ENCODE measurements around the gene EGFL6.
A peak's percentile ranks its signal among the peaks of the same experiment; 100 is the strongest.
"Not testable (repeated sequence)": the region's sequence is repeated elsewhere in the genome, so short reads cannot be mapped to it uniquely, and the experiment has no call there.

EGFL6 gene

DNA sequence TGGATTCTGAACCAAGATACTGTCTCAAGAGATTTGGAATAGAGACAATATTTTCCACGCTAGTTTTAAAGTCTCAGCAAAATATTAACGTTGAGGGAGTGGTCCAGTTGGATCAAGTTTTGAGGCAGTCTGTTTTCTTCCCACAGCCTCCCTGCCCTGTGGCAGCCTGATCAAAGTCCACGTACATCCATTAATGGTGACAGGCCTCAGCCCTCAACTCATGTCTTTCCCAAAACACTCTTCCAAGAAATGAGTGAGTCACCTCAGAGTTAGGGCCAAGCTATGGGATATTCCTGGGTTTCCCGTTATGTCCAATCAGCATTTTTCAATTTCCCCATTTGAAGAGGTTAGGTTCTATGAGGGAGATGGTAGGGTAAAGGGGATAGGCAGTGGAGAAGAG, 28.5 kb downstream of the EGFL6 start:
- DNase-seq (ENCODE audit: low read depth in 2 of 2), result no peak

- DNase-seq (ENCODE audit: low read depth in 2 of 2), result no peak
Measured at GRCh38 chrX:13598877-13599276, 29.5 kb downstream of the EGFL6 start.

DNA sequence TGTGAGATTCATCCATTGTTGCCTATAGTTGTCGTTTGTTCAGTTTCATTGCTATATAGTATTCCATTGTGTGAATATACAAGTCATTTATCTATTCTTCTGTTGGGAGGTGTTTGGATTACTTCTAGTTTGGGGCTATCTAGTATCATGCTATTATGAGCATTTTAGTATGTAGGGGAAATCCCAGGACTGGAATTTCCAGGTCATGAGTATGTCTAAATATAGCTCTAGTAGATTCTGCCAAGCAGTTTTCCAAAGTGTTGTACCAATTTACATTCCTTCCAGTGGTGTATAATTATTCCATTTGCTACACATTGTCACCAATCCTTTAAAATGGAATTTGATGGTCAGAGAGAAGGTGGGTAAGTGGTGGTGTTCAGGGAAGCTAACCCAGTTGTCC, 30.1 kb downstream of the EGFL6 start:
- DNase-seq (ENCODE audit: low read depth in 2 of 2), result no peak

DNA sequence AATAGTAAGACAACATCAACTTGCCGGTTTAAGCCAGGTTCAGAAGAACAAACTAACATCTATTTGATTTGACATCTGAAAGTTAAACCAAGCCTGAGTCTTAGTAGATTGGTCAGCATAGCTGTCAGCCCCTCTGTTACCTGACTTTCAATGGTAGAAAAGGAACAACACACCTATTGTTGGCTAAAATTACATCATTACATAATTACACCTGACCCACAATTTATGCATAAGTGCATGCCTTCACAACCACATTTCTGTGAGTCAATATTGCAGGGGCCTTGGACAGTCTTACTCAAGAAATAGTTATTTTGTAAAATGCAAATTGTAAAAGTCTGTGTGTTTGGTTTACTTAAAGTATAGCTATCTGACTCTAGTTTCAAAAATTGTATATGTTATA, 36.2 kb downstream of the EGFL6 start:
- DNase-seq (ENCODE audit: low read depth in 2 of 2), result no peak

DNA sequence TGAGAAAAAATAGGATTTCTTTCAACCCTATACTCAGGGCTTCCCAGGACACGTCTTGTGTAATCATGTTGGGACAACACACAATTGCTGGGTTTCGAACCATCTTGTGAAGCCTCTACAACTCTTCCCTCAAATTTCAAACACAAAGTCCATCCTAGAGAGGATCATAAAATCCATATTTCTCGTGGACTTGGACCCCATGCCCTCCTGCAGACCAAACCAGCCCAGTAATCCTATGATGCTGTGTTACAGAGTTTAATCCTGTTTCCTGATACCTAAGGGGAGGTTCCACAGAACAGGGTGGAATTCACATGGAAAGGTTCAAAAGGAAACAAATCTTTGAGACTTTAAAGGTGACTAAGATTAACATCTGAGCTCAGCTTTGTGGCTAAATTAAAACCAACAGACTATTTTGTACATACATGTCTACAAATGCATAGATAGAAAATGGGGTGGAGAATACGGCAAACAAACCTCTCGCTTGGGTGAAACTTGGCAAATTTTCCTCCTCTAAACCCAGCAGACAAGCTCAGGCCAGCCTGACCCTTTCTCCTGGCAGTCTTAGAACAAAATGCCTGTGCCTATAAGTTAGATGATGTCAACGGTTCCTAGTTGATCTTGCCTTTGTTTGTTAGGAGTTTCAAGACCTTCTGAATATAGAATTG, 38.1 kb downstream of the EGFL6 start:
- DNase-seq (ENCODE audit: low read depth in 2 of 2), result no peak

GRCh38 chrX:13607996-13608365, 38.6 kb downstream of the EGFL6 start:
- DNase-seq (ENCODE audit: low read depth in 2 of 2), result no peak

- DNase-seq (ENCODE audit: low read depth in 2 of 2), result no peak
Measured at GRCh38 chrX:13614154-13614553, 44.8 kb downstream of the EGFL6 start.

DNA sequence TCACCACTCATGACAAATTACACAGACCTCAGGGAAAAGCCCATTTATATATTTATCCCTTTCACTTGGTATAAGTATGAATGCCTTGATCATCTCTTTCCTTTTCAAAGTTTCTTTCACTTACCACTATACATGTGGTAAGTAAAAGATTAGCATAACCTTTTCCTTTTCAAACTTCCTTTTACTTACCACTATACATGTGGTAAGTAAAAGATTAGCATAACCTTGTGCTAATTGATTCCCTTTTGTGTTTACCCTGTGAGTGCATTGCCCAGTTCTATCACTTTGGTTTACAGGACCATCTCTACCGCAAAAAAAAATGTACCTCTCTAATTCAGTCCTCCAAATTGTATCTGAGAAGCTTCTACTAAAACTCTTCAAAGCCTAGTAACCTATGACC, 50.8 kb downstream of the EGFL6 start:
- no peak for DNase-seq (ENCODE audit: low read depth in 2 of 2)

DNA sequence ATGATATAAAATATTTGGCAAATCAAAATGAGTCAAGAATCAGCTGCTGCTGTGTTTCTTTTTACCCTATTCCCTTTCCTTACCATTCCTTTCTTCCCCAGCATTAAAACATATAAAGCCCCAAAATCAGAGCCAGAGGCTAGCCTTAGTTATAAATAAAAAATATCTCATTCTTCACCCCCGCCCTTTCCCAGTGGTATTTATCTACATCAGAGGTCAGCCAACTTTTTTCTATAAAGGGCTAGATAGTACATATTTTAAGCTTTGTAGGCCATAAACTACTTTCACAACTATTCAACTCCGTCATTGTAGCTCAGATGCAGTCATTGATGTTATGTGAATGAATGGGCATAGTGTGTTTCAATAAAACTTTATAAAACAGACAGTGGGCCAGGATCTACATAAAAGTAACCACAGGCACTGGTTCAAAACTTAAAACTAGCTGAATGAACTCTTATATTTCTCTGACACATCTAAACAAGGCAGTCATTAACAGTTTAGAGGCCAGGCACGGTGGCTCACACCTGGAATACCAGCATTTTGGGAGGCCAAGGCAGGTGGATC, 53.1 kb downstream of the EGFL6 start:
- no peak for DNase-seq (ENCODE audit: low read depth in 2 of 2)

GRCh38 chrX:13627306-13627705, 57.9 kb downstream of the EGFL6 start:
- DNase-seq (ENCODE audit: low read depth in 2 of 2), result no peak

- DNase-seq (ENCODE audit: low read depth in 2 of 2), result not testable (repeated sequence)
Measured at GRCh38 chrX:13637224-13637623, 67.8 kb downstream of the EGFL6 start.

DNA sequence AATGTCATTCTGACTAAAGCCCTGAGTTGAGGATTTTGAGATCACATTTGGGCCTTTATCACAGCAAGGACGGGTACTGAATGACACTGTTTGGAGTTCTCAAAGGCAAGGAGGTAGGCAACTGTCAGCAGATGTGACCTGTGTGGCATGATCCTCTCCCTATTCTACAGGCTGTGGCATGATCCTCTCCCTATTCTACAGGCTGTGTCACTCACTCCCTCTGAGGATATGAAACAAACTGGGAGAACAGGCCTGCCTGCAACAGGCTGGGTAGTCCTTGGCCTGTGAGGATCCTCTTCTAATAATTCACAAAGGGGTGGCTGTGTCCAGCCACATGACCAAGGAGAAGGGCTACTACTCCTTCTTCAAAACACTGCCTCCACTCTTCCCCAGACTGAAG, 68.6 kb downstream of the EGFL6 start:
- no peak for DNase-seq (ENCODE audit: low read depth in 2 of 2)

- no peak for DNase-seq (ENCODE audit: low read depth in 2 of 2)
Measured at GRCh38 chrX:13638826-13639225, 69.4 kb downstream of the EGFL6 start.

- not testable (repeated sequence) for DNase-seq (ENCODE audit: low read depth in 2 of 2)
Measured at GRCh38 chrX:13641684-13642083, 72.3 kb downstream of the EGFL6 start.

DNA sequence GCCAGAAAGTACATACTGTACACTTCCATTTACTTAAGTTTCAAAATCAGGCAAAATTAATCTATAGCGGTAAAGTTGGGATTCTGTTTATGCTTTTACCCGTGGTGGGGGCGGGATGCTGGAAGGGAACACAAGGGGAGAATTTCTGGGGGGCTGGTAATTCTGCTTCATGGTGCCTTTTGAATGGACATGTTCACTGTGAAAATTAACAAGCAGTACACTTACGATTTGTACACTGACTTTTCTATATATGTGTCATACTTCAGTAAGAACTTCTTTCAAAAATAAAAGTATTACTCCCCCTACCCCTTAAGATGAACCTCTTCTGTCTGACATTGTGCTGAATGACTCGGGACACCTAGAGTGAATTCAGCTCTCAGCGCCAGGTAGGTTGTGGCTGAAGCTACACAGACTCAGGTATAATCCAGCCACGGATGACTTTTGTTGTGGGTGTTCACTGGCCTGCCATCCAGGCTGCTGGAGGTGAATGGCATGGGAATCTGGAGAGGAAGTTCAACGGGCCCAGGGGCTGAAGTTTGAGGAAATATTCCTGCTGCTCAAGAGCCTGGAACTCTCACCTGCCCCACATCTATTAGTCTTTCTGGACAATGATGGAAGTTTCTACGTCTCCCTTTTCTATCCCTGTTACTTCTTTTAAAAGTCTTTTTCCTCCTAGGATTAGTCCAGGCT, 76.2 kb downstream of the EGFL6 start:
- DNase-seq (ENCODE audit: low read depth in 2 of 2), result no peak

DNA sequence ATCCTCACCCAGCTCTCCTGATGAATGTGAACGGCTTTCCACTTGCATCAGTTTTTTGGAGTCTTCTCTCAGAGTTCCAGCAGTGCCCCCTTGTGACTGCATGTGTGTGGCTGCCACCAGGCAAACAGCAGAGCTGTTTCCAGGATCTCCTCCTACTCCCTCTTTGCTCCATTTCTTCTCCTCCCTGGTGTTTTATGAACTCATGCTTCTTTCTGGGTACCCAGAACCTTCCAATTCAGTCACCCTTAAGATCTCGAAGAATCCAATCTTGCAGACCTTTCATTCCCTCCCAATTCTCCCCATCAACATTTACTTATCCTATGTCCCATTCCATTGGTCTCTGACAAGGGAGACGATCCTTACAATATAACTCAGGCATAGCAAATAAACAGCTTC, 76.8 kb downstream of the EGFL6 start:
- DNase-seq (ENCODE audit: low read depth in 2 of 2), result no peak

DNA sequence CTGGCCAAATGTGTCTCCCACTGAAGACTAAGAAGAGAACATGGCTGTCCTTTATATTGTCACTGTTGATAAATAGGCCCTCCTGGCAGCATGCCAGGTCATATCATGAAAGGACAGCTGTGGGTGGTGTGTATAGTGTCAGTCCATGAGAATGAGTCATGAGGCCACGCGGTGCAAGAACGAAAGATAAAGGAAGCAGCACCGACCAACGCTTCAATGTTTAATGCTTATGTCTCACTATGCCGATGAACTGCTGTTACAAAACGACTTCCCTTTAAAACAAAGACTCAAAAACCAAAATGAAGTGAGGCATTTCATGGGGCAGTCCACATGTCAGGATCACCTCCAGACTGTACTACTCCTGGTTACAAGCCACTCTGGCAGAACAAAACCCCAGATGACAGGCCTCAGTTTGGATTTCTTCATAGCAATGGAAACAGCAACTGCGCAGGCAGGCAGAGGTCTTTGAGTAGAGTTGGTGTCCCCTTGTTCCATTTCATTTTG, 78.4 kb downstream of the EGFL6 start:
- DNase-seq (ENCODE audit: low read depth in 2 of 2), result peak in 1 of 2 donors; percentile 37

- not testable (repeated sequence) for DNase-seq (ENCODE audit: low read depth in 2 of 2)
Measured at GRCh38 chrX:13648336-13648735, 78.9 kb downstream of the EGFL6 start.

- no peak for DNase-seq (ENCODE audit: low read depth in 2 of 2)
Measured at GRCh38 chrX:13649838-13650237, 80.4 kb downstream of the EGFL6 start.

GRCh38 chrX:13650318-13650717, 80.9 kb downstream of the EGFL6 start:
- DNase-seq (ENCODE audit: low read depth in 2 of 2), result no peak

DNA sequence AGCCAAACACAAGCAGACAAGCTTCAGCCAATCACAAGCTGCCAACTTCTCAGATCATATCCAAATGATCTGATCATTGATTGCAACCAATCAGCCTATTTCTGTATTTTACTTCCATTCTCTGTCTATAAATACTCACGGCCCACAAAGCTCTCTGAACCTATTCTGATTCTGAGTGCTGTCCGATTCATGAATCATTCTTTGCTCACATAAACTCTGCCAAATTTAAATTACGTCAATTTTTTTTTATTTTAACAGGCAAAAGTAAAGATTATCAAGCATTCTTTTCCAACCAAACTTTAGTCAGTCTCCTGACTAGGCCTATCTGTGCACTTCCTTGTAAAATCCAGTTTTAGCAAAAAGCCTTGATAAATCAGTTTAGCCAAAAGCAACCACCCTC, 81.7 kb downstream of the EGFL6 start:
- no peak for DNase-seq (ENCODE audit: low read depth in 2 of 2)

DNA sequence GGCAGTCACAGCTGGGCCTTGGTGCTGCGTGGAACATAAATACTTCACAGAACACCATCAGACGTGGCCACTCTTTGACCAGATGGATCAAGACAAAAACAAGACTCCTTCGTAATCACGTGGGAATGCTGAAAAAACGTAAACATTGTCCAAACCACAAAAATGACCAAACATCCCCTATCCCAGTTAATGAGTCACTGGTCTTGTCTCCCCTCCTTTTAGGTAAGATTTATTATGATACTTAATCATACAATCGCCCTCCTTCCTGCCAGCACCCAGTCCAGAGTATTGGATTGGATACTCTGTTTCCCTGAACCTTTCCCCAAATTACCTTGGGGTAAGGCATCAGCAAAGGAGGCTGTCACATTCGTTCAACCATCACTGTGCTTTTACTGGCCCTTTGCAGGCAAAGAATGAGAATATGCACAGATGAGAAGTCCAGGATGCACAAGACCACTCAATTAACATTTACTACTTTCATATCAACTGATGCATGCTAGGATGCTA, 82.9 kb downstream of the EGFL6 start:
- no peak for DNase-seq (ENCODE audit: low read depth in 2 of 2)
